Tibial nerve (tissue), 3 donors: Measurements from ENCODE around the gene VPS41.

ENCODE experiments used
- CTCF ChIP-seq, 5 experiments: fragments of 200-600 bp in 3 of 5; fragments of 450-650 bp in 2 of 5; sonication (generic) in 3 of 5; IDR thresholded peaks; one replicate each; pipeline ENCODE4 v1.5.1; 2016 to 2019; ENCODE audit warnings: antibody characterized with exemption in 5 of 5, mild to moderate bottlenecking in 3 of 5, moderate library complexity in 2 of 5
- POLR2A ChIP-seq, 2 donors: fragments of 450-650 bp; IDR thresholded peaks; one replicate each; pipeline ENCODE4 v1.6.1; 2017; ENCODE audit warnings: antibody characterized with exemption in 2 of 2, mild to moderate bottlenecking in 2 of 2, moderate library complexity in 2 of 2

- TF ChIP-seq CTCF (IDR thresholded peaks at IDR 0.05): no peak
- TF ChIP-seq POLR2A (IDR thresholded peaks at IDR 0.05): no peak
These were observed 230.9 kb downstream of the VPS41 start for GRCh38 chr7:38677981-38678697.
